ENCODE data around the gene CD63. TPM values are rescaled to one million over a fixed set of nuclear protein-coding genes. Genes with fewer than 3 reads are reported as not detected.
A peak's percentile ranks its signal among the peaks of the same experiment; 100 is the strongest.

CD63 gene
- 100 to 1,000 TPM; 500 to 856 (median 792) TPM for total RNA-seq

- H3K9me3 ChIP-seq, result no peaks in the 10 kb centered on the region
- peaks cover 0 to 30% of the 10 kb centered on the region in 2 donors for H3K36me3 ChIP-seq
- WGBS, 2 donors (ENCODE audit: low coverage in 1 of 2), result 0% methylated on average over 8 of the region's 61 CpGs; no CpG with 5 or more reads in 1 of the 2 donors
- peak within 1 kb of the TSS; percentile 76 to 78 for H3K4me3 ChIP-seq
- H3K27ac ChIP-seq, result peak within 1 kb of the TSS; percentile 90 to 98 (median 97)
- H3K27me3 ChIP-seq, result no peaks in the 10 kb centered on the region
- peak; percentile 88 for ATAC-seq
- TF ChIP-seq POLR2AphosphoS5 (IDR thresholded peaks at IDR 0.05) (peak; percentile 91), EP300 (IDR thresholded peaks at IDR 0.05) (no peak), POLR2A (IDR thresholded peaks at IDR 0.05) (peak; percentile 91 to 97), CTCF (IDR thresholded peaks at IDR 0.05) (peak in 1 of 4 experiments; percentile 2)
- peaks cover 6 to 69% (median 35%) of the 10 kb centered on the region in 3 donors for H3K4me1 ChIP-seq
Measured at GRCh38 chr12:55728939-55729818, at the start of gene CD63. TSS of gene CD63 (minus strand) at chr12:55729009. CDS start at chr12:55728341, 668 bp downstream.

GRCh38 chr12:55777856-55778255 is 49.0 kb upstream of the CD63 start:
- Histone ChIP-seq H3K4me3 (no peak overlapping the region), H3K9me3 (no peaks in the 10 kb centered on the region), H3K4me1 (no peaks in the 10 kb centered on the region), H3K27me3 (no peaks in the 10 kb centered on the region), H3K36me3 (peaks cover 0 to 89% of the 10 kb centered on the region in 2 donors), H3K27ac (no peak overlapping the region)
- 88 to 94% methylated on average over 2 to 3 of the region's 3 CpGs for WGBS, 2 donors (ENCODE audit: low coverage in 1 of 2)
- ATAC-seq, result no peak
- TF ChIP-seq EP300 (IDR thresholded peaks at IDR 0.05), result no peak

- no peak overlapping the region for H3K4me3 ChIP-seq
- ATAC-seq, result no peak
- H3K9me3 ChIP-seq, result no peaks in the 10 kb centered on the region
- no peak overlapping the region for H3K27ac ChIP-seq
- no peaks in the 10 kb centered on the region for H3K27me3 ChIP-seq
- WGBS, 2 donors (ENCODE audit: low coverage in 1 of 2), result 42 to 66% methylated on average over 6 of the region's 6 CpGs
- TF ChIP-seq POLR2A (IDR thresholded peaks at IDR 0.05) (no peak), CTCF (IDR thresholded peaks at IDR 0.05) (no peak), EP300 (IDR thresholded peaks at IDR 0.05) (no peak), POLR2AphosphoS5 (IDR thresholded peaks at IDR 0.05) (no peak)
- no peaks in the 10 kb centered on the region for H3K4me1 ChIP-seq
- peaks cover 0 to 74% of the 10 kb centered on the region in 2 donors for H3K36me3 ChIP-seq
Measured at GRCh38 chr12:55771736-55772135, 42.9 kb upstream of the CD63 start.

GRCh38 chr12:55767156-55767555 is 38.3 kb upstream of the CD63 start:
- WGBS, 2 donors (ENCODE audit: low coverage in 1 of 2), result 100% methylated on average over 1 to 4 of the region's 4 CpGs
- Histone ChIP-seq H3K36me3 (peaks cover 0 to 69% of the 10 kb centered on the region in 2 donors), H3K27me3 (no peaks in the 10 kb centered on the region), H3K4me1 (no peaks in the 10 kb centered on the region), H3K9me3 (no peaks in the 10 kb centered on the region), H3K27ac (no peak overlapping the region), H3K4me3 (no peak overlapping the region)
- ATAC-seq, result no peak
- TF ChIP-seq EP300 (IDR thresholded peaks at IDR 0.05) (no peak), POLR2AphosphoS5 (IDR thresholded peaks at IDR 0.05) (no peak), CTCF (IDR thresholded peaks at IDR 0.05) (no peak), POLR2A (IDR thresholded peaks at IDR 0.05) (no peak)

GRCh38 chr12:55765736-55766290 is 37.0 kb upstream of the CD63 start:
- Histone ChIP-seq H3K36me3 (peaks cover 0 to 68% of the 10 kb centered on the region in 2 donors), H3K27ac (no peak overlapping the region), H3K4me1 (no peaks in the 10 kb centered on the region), H3K27me3 (no peaks in the 10 kb centered on the region), H3K9me3 (no peaks in the 10 kb centered on the region), H3K4me3 (no peak overlapping the region)
- WGBS, 2 donors (ENCODE audit: low coverage in 1 of 2), result 58 to 77% methylated on average over 4 to 5 of the region's 5 CpGs
- TF ChIP-seq POLR2AphosphoS5 (IDR thresholded peaks at IDR 0.05) (no peak), POLR2A (IDR thresholded peaks at IDR 0.05) (no peak), EP300 (IDR thresholded peaks at IDR 0.05) (no peak), CTCF (IDR thresholded peaks at IDR 0.05) (no peak)
- no peak for ATAC-seq
